ENCODE measurements around the gene PRDM15. TPM values are rescaled to one million over a fixed set of nuclear protein-coding genes. Genes with fewer than 3 reads are reported as not detected.

PRDM15 gene
- total and polyA plus RNA-seq, 5 donors from 2014 or later = 0.75 to 13.2 (median 1.7) TPM

DNA sequence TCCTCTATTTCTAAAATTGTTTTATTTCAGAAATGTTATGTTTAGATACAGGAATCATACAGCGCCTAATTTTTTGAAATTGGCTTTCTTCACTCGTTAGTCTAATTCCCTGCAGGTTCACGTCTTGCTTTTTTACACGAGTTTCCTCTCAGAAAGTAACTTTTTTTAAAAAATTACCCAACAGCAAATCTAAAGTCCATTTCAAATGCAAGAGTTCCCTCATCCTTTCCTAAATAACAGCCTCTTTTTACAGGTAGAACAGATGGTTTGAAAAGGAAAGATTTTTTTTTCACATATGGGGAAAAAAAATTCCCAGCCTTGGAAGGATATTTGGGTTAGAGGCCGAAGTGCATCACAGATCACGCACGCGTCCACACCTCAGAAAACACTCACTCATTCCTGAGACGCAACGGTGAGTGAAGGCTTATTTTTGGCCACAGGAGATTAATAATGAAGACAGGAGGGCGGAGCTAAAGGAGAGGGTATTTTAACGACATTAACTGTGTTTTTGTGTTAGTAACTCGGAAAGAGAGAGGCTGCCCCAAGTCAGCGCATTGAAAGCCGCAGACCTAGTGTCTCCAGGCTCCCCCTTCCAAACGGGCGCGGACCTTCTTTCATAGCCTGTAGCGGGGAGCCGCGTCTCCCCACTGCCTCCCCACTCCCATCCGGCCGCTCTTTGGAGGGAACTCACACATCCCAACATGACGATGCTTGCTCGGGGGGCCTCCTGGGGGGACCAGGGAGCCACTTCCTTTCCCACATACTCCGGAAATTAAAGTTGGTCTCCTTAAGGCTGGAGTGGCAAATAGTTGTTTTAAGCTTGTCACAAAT is 111.3 kb downstream of the PRDM15 start:
- Mint-ChIP-seq H3K27me3 (peaks cover 56% of the 10 kb centered on the region), H3K36me3 (no peaks in the 10 kb centered on the region), H3K27ac (peak overlapping the region in 1 of 3 donors; percentile 27), H3K9me3 (peaks cover 0 to 2% (median 0%) of the 10 kb centered on the region in 7 donors), H3K4me3 (peak overlapping the region; percentile 79 to 91 (median 84)), H3K4me1 (peaks cover 9 to 35% (median 17%) of the 10 kb centered on the region in 4 donors)
- Histone ChIP-seq H3K4me1 (ENCODE audit: control insufficient read depth, insufficient read depth, low read length, poor library complexity, severe bottlenecking) (peaks cover 32% of the 10 kb centered on the region), H3K4me3 (ENCODE audit: low read depth, low read length) (peak overlapping the region; percentile 74), H3K36me3 (ENCODE audit: control insufficient read depth, insufficient read depth, low read length) (no peaks in the 10 kb centered on the region), H3K27ac (ENCODE audit: insufficient read depth, low read length, poor library complexity, severe bottlenecking) (no peak overlapping the region), H3K9me3 (ENCODE audit: control insufficient read depth in 2 of 2, low read length in 2 of 2) (no peaks in the 10 kb centered on the region), H3K27me3 (ENCODE audit: control insufficient read depth, insufficient read depth, low read length) (peaks cover 24% of the 10 kb centered on the region)
- peak in 1 of 2 donors; percentile 19 for ATAC-seq (ENCODE audit: low read depth in 2 of 2)
- DNase-seq = peak in 1 of 3 donors; percentile 34

DNA sequence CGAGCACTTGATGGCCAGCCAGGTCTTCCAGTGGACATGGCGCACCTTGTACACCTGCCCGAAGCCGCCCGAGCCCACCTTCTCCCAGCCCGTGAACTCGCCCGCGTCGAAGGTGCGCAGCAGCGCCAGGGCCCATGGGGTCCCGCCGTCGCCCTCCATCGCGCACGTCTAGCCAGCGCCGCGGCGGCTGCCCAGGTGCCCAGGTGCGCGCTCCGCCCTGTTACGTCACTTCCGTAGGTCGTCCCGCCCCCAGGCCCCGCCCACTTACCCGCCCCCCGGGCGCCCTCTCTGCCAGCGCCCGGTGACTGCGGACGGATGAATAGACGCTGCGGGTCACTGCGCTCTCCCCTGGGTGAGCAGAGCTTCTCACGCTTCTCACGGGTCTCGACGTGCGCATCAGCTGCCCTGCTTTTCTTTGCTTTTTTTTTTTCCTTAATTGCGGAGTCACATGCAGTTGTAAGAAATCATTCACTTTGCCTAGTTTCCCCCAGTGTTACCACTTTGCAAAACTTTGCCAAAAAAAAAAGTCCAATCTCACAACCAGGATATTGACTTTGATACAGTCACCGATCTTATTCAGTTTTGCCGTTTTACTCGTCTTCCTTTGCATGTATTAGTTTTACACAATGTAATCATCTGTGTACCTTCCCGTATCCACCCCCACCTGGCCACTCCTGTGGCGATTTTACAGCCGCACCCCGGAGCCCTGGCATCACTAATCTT is 112.1 kb downstream of the PRDM15 start, which contains the start of gene RIPK4:
RIPK4 (minus strand) TSS at position 170 of the 723 bp plus-strand sequence; CDS start at position 159, 11 bp downstream.
- DNase-seq = peak; percentile 40 to 67 (median 45)
- Mint-ChIP-seq H3K27me3 (peaks cover 63% of the 10 kb centered on the region), H3K4me3 (peak within 1 kb of the TSS; percentile 79 to 91 (median 84)), H3K36me3 (no peaks in the 10 kb centered on the region), H3K4me1 (peaks cover 9 to 38% (median 17%) of the 10 kb centered on the region in 4 donors), H3K27ac (peak within 1 kb of the TSS in 2 of 3 donors; percentile 27 to 47), H3K9me3 (peaks cover 0 to 2% (median 0%) of the 10 kb centered on the region in 7 donors)
- H3K9me3 ChIP-seq (ENCODE audit: control insufficient read depth in 2 of 2, low read length in 2 of 2) = no peaks in the 10 kb centered on the region
- H3K4me1 ChIP-seq (ENCODE audit: control insufficient read depth, insufficient read depth, low read length, poor library complexity, severe bottlenecking) = peaks cover 32% of the 10 kb centered on the region
- ATAC-seq (ENCODE audit: low read depth in 2 of 2) = peak; percentile 29 to 66
- H3K27ac ChIP-seq (ENCODE audit: insufficient read depth, low read length, poor library complexity, severe bottlenecking) = no peak within 1 kb of the TSS
- peaks cover 26% of the 10 kb centered on the region for H3K27me3 ChIP-seq (ENCODE audit: control insufficient read depth, insufficient read depth, low read length)
- H3K36me3 ChIP-seq (ENCODE audit: control insufficient read depth, insufficient read depth, low read length) = no peaks in the 10 kb centered on the region
- H3K4me3 ChIP-seq (ENCODE audit: low read depth, low read length) = peak within 1 kb of the TSS; percentile 74

DNA sequence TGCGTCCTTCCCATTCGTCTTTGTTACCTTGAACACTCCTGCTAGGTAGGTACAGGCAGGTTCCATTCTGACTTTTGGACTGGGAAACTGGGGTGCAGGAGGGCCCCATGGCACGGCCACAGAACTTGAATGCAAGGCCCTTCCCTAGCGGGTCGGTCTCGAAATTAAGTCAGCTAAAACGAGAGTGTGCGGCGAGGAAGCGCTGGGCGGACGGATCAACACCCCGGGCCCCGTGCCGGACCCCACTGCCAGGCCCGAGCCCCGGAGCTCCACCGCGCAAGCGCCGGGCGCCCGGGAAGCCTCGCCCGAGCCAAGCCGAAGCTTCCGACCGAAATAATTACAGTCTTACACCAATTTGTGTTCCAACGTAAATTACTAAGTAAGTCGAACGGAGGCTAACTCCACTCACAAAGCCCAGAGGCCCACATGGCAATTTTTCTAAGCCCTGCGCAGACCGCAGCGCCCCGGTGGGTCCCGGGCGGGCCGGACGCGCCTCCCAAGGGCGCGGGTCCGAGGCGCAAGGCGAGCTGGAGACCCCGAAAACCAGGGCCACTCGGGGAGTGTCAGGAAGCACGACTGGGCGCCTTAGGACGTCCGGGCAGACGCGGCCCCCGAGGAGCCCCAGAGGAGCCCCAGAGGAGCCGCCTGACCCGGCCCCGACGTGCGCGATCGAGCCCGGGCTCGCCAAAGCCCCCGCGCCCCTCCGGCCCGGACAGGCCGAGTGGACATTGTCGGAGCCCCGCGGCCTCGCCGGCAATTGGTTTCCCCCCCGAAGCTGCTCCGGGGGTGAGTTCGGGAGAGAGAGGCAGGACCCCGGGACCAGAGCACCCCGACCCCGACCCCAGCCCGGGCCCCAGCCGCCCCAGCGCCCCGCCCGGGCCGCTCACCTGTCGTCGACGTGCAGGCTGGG is 112.9 kb downstream of the PRDM15 start:
- H3K27ac Mint-ChIP-seq = no peak overlapping the region
- H3K4me1 Mint-ChIP-seq = peaks cover 9 to 46% (median 17%) of the 10 kb centered on the region in 4 donors
- DNase-seq (no peak), ATAC-seq (ENCODE audit: low read depth in 2 of 2) (no peak)
- H3K27me3 ChIP-seq (ENCODE audit: control insufficient read depth, insufficient read depth, low read length) = peaks cover 26% of the 10 kb centered on the region
- H3K4me3 ChIP-seq (ENCODE audit: low read depth, low read length) = no peak overlapping the region
- peaks cover 35% of the 10 kb centered on the region for H3K4me1 ChIP-seq (ENCODE audit: control insufficient read depth, insufficient read depth, low read length, poor library complexity, severe bottlenecking)
- no peaks in the 10 kb centered on the region for H3K9me3 ChIP-seq (ENCODE audit: control insufficient read depth in 2 of 2, low read length in 2 of 2)
- H3K27me3 Mint-ChIP-seq = peaks cover 71% of the 10 kb centered on the region
- peaks cover 0 to 5% (median 0%) of the 10 kb centered on the region in 7 donors for H3K9me3 Mint-ChIP-seq
- peak overlapping the region; percentile 38 to 80 (median 61) for H3K4me3 Mint-ChIP-seq
- H3K36me3 ChIP-seq (ENCODE audit: control insufficient read depth, insufficient read depth, low read length) = no peaks in the 10 kb centered on the region
- H3K27ac ChIP-seq (ENCODE audit: insufficient read depth, low read length, poor library complexity, severe bottlenecking) = no peak overlapping the region
- no peaks in the 10 kb centered on the region for H3K36me3 Mint-ChIP-seq

DNA sequence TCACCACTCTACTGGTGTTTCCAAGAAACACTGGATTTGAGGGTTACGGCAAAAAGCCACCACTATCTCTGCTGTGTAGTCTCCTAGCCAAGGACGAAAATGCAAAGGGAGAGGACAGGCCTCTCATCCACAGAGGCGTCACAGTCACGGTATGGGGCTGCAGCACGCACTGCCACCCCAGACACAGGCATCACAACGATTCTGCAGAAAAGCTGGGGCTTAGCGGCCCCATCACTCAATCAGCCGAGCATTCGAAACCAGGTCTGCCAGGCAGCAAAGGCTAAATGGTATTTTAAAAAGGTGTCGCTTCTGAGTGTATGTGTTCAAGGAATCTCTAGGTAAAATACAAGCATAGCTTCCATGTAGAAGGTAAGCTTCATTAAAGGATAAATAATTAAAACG is 113.7 kb downstream of the PRDM15 start:
- Mint-ChIP-seq H3K27me3 (peaks cover 77% of the 10 kb centered on the region), H3K27ac (no peak overlapping the region), H3K4me3 (peak overlapping the region; percentile 5 to 78 (median 41)), H3K36me3 (no peaks in the 10 kb centered on the region), H3K4me1 (peaks cover 9 to 51% (median 17%) of the 10 kb centered on the region in 4 donors), H3K9me3 (peaks cover 0 to 5% (median 0%) of the 10 kb centered on the region in 7 donors)
- DNase-seq (no peak), ATAC-seq (ENCODE audit: low read depth in 2 of 2) (no peak)
- Histone ChIP-seq H3K27ac (ENCODE audit: insufficient read depth, low read length, poor library complexity, severe bottlenecking) (no peak overlapping the region), H3K36me3 (ENCODE audit: control insufficient read depth, insufficient read depth, low read length) (no peaks in the 10 kb centered on the region), H3K27me3 (ENCODE audit: control insufficient read depth, insufficient read depth, low read length) (peaks cover 26% of the 10 kb centered on the region), H3K4me3 (ENCODE audit: low read depth, low read length) (no peak overlapping the region), H3K9me3 (ENCODE audit: control insufficient read depth in 2 of 2, low read length in 2 of 2) (no peaks in the 10 kb centered on the region), H3K4me1 (ENCODE audit: control insufficient read depth, insufficient read depth, low read length, poor library complexity, severe bottlenecking) (peaks cover 36% of the 10 kb centered on the region)

DNA sequence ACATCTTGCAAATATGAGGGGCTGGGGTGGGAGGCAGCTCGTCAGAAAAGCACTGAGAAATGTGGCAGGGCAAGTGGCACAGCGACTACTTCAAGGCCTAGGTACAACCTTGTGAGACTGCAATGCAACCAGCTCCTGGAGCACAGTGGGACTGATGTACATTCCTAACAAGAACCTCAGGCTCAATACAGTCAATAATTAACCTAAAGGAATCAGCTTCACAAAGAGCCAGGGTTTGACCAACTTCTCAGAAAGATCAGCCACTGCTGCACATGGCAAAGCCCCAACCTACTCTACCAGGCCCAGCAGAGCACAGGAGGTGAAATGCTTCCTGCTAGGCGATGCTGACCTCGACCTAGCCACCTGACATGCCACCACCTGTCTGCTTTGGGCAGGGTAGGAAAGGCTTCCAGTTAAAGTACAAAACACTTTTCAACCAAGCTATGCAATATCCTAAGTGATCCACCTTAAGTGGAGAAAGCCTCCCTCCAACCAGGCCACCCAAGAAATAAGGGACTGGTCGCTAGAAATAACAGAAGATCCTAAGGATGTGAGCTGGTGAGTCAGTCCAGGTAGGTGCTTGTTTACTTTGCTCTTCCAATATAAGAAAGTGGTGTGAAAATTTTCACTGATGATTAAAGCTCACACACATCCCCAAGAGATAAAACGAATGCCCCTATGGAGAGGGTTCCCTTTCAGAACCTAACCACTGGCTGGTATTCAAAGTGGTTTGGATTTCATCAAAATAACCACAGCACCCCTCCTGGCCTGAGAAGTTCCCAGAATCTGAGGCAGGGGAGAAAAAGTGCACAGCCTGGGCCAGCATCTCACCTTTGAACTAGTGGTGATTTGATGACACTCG is 114.4 kb downstream of the PRDM15 start:
- Mint-ChIP-seq H3K4me1 (peaks cover 9 to 48% (median 17%) of the 10 kb centered on the region in 4 donors), H3K36me3 (no peaks in the 10 kb centered on the region), H3K27me3 (peaks cover 77% of the 10 kb centered on the region), H3K4me3 (peak overlapping the region in 1 of 4 donors; percentile 7), H3K27ac (no peak overlapping the region), H3K9me3 (peaks cover 0 to 5% (median 0%) of the 10 kb centered on the region in 7 donors)
- Histone ChIP-seq H3K27ac (ENCODE audit: insufficient read depth, low read length, poor library complexity, severe bottlenecking) (no peak overlapping the region), H3K4me3 (ENCODE audit: low read depth, low read length) (no peak overlapping the region), H3K27me3 (ENCODE audit: control insufficient read depth, insufficient read depth, low read length) (peaks cover 26% of the 10 kb centered on the region), H3K4me1 (ENCODE audit: control insufficient read depth, insufficient read depth, low read length, poor library complexity, severe bottlenecking) (peaks cover 36% of the 10 kb centered on the region), H3K9me3 (ENCODE audit: control insufficient read depth in 2 of 2, low read length in 2 of 2) (no peaks in the 10 kb centered on the region), H3K36me3 (ENCODE audit: control insufficient read depth, insufficient read depth, low read length) (no peaks in the 10 kb centered on the region)
- DNase-seq (no peak), ATAC-seq (ENCODE audit: low read depth in 2 of 2) (no peak)

DNA sequence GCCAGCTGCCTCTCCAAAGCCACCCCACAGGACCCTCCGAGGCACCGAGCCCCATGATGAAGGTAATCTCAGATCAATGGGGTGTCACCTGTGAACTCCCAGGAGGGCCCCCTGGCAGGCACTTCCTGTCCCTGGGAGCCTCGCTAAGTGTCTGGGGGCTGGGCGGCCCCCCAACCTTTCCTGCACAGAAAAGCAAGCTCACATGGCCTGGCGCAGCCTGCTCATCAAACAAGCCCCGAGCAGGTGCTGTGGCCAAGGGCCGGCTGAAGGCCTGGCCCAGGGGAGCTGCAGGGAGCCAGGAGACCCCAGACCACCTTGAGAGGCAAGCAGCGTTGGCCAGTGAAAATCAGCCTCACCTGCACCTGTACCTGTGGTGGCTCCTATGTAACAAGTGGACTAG is 115.1 kb downstream of the PRDM15 start:
- H3K9me3 ChIP-seq (ENCODE audit: control insufficient read depth in 2 of 2, low read length in 2 of 2) = no peaks in the 10 kb centered on the region
- DNase-seq = no peak
- no peak overlapping the region for H3K4me3 Mint-ChIP-seq
- peaks cover 9 to 44% (median 16%) of the 10 kb centered on the region in 4 donors for H3K4me1 Mint-ChIP-seq
- ATAC-seq (ENCODE audit: low read depth in 2 of 2) = no peak
- peaks cover 34% of the 10 kb centered on the region for H3K4me1 ChIP-seq (ENCODE audit: control insufficient read depth, insufficient read depth, low read length, poor library complexity, severe bottlenecking)
- no peak overlapping the region for H3K27ac ChIP-seq (ENCODE audit: insufficient read depth, low read length, poor library complexity, severe bottlenecking)
- no peak overlapping the region for H3K27ac Mint-ChIP-seq
- H3K27me3 ChIP-seq (ENCODE audit: control insufficient read depth, insufficient read depth, low read length) = peaks cover 23% of the 10 kb centered on the region
- peaks cover 0 to 5% (median 0%) of the 10 kb centered on the region in 7 donors for H3K9me3 Mint-ChIP-seq
- no peaks in the 10 kb centered on the region for H3K36me3 ChIP-seq (ENCODE audit: control insufficient read depth, insufficient read depth, low read length)
- H3K27me3 Mint-ChIP-seq = peaks cover 71% of the 10 kb centered on the region
- no peaks in the 10 kb centered on the region for H3K36me3 Mint-ChIP-seq
- no peak overlapping the region for H3K4me3 ChIP-seq (ENCODE audit: low read depth, low read length)

Measured in CD4-positive, CD25-positive, alpha-beta regulatory T cell (primary cell).